Stimulated activated CD4-positive, alpha-beta T cell treated with anti-CD3 and anti-CD28 coated beads, TNF-alpha, amount 100 ng/mL, for 24 hours (primary cell): ENCODE data around the gene SGPP2.
"Not testable (repeated sequence)": the region's sequence is repeated elsewhere in the genome, so short reads cannot be mapped to it uniquely, and the experiment has no call there.

Source experiments
- DNase-seq, 3 experiments: peaks; one replicate each; pipeline ENCODE4 v3.0.0-alpha.2; 2020; ENCODE audit warnings: low read depth in 3 of 3

The SGPP2 gene

DNA sequence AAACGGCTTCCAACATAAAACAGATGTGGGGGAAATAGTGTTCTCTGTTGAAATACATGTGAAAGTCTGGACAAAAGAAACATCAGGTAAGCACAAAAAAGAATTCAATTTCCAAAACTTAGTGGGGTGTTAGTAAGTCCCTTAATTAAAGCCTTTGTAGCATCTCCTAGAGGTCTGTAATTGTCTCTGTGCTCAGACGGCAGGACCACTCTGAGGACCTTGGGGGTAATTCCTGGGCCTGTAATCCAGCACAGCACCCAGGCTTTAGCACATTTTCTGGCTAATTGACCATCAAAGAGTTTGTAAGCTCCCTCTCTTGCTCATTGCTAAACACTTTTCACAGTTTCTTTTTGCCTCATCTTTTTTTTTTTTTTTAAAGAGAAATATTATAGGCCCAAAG is 151.3 kb downstream of the SGPP2 start:
- no peak for DNase-seq

DNA sequence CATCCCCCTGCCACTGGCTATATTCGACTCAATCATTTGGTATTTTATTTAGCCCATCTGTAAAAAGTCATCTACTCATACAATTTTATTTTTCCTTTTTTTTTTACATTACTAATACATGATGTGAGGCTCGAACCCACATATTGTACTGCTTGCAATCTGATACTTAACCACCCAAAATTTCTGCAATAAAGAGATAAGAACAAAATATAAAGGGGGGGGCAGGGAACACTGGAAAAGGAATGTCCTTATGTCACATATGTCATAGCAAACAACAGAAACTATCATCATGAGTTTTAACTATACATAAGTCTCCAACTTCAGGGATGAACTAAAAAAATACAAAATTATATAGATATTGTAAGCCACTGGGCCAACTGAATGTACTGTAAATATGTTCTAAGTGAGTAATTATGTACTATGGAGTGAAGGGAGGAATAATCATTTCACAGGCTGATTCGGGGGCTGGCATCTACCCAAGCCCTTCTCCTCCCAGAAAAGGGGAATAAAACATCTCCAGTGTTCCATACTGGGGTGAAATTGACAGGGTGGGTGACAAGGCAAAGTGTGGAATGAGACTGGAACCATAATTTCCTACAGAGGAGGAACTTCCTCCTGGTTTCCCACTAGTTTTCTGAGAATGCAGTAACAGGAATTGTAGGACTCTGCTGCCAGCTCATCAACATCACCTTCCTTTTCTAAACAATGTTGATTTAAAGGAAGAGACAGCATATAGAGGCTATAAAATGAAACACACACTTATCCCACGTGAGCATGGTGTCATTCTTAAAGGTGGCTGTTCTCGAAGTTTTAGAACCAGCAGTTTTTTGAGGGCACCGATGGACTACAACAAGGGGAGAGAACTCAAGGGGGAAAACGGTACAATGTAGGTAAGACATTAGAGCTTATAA is 152.1 kb downstream of the SGPP2 start:
- no peak for DNase-seq

DNA sequence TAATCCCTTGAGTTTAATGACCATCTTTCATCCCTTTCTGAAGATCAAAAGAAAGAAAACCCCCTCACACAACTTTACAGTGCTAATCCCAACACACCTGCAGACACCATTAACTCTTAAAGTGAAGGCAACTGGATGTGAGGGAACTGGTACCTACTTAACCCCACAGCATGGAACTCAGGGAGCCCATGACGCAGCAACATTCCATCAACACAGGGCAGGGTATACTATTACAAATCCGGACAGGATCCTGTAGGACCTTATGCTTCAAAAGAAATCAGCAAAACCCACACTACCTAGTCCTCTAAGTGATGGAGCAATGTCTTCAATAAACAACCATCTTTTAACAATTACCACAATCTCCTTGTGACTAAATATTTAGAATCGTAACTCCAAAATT is 153.0 kb downstream of the SGPP2 start:
- no peak for DNase-seq

DNA sequence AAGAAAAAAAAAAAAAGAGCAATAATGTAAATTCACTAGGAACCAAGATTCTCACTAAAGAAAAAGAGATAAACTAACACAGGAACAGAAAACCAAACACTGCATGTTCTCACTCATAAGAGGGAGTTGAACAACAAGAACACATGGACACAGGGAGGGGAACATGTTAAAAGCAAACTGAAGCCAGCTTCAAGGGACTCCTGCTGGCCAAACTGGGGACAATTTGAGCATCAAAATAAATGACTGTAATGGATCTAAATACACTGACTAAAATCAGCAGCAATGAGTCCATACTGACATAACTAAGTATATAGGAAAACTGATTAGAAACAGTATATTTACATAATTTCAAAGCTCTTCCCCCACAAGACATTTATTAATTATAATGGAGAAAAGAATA is 158.6 kb downstream of the SGPP2 start:
- DNase-seq, result no peak

DNA sequence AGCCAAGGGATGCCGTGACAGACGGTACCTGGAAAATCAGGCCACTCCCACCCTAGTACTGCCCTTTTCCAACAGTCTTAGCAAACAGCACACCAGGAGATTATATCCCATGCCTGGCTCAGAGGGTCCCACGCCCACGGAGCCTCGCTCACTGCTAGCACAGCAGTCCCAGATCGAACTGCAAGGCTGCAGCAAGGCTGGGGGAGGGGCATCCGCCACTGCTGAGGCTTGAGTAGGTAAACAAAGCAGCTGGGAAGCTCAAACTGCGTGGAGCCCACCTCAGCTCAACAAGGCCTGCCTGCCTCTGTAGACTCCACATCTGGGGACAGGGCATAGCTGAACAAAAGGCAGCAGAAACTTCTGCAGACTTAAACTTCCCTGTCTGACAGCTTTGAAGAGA is 160.2 kb downstream of the SGPP2 start:
- not testable (repeated sequence) for DNase-seq

DNA sequence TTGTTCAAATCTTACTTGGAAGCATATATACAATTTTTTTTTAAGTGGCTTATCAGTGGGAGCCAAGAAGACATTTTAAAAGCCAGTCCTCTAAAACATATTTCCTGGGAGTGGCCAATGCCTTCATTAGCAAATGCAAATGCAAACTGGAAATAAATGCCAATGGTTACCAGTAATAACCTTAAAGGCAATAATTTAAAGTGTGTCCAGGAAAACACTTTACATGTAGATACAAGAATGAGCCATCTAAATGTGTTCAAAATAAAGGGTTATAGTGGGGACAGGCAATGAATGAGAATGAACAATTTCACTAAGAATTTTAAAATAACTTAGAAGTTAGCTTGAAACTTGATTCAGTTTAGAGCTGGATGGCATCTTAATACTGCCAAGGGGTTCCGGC is 167.3 kb downstream of the SGPP2 start:
- no peak for DNase-seq

DNA sequence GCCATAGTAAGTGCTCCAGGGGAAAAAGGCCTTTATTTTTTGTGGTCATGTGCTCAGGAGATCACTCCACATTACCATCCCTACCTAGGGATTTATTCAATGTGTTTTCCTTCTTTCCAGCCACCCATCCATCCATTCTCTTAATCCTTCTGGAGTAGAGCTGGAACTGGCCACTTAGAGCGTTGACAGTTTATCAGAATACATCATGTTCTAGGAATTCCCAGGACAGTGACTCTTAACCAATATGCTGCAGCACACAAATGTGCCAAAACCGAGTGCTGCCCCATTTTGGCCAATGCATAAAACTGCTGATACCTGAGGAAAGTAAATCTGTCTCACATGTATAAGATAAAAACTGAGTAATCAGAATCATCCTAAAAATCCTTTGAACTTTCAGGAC is 167.8 kb downstream of the SGPP2 start:
- DNase-seq, result no peak

DNA sequence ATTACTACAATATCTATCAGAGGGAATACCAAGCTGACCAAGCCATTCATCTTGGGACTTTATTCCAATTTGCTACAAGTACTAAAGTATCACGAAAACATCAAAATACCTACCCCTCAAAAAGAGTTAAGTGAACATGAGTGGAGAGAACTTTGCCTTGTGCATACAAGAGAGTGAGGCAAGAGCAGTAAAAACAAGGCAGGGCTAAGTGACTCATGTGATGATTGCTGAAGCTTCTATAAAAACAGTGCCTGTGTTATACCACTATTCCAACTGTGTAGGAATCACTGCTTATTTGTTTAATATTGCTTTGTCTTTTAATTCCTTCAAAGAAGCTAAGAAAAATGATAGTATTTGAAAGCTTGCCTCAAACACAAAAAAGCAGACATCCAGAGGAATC is 170.3 kb downstream of the SGPP2 start:
- DNase-seq, result no peak

DNA sequence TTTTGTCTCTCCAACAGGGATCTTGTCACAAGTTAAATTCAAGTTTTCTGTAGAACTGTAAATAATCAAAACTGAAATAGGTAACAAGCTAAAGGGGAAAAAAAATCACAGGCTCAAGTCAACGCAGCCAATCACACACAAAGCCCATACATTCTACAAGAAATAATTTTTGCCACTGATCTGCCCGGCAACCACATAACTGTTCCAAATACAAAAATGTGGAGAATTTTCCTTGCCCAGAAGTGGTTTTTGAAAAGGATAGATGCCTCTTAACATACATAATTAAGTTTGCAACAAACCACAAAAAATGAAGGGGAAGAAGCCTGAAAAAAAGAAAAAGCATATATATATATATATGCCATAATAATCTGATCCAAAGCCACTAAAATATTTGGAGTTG is 171.2 kb downstream of the SGPP2 start:
- DNase-seq, result no peak

DNA sequence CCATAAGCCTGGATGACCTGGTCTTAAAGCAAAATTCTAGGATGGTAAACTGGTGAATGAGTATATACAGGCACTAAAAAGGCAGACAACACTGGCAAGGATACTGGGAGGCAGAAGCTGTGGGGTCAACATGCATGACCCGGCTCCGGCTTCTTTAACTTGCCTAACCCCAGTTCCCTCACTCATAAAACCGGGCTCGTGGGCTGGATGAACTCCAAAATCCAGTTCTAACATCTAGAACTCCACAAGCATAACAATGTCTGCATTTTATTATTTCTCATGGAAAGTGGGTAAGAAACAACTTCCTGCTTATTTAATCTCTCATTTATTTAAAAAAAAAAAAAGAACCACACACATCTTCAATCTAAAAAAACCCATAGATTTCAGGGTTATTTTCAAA is 174.3 kb downstream of the SGPP2 start:
- no peak for DNase-seq

DNA sequence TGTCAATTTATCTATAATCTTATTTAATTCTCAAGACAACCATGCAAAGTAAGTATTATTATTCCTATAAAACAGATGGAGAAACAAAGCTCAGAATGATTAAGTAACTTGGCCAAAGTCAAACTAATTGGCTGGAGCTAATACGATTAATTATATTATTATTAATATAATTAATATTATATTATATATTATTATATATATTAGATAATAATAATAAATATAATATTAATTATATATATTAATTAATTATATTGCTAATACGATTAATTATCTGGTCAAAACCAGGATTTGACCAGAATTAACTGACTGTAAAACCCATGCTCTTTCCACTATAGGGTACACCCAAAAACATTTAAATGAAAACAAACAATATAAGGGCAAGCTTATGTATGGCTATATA is 179.2 kb downstream of the SGPP2 start:
- DNase-seq, result no peak

DNA sequence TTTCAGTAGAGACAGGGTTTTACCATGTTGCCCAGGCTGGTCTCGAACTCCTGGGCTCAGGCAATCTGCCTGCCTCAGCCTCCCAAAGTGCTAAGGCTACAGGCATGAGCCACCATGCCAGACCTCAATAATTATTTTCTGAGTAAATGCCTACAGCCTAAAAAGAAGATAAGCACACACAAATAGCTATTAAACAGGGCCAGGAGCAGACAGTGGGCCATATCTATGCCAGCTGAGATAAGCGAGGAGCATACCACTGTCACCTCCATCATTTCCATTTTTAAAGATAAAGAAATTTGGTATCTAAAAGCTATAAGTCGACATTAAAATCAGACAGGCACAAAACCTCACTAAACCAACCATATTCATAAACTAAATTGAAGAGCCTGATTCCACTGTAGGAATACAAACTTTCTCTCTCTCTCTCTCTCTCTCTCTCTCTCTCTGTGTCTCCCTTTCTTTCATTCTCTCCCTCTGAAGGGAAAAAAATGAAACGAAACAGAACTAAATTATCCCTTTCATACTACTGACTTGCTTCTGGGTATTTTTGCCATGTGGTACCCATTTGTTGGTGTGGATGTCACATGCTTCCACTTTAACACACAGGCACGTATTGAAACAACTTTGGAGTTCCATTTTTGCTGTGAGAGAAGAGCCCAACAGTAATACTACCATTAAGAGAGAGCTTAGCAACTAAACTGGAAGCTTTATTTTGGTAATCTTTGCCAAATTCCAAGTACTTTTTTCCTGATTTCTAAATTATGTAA is 180.6 kb downstream of the SGPP2 start:
- DNase-seq, result no peak

DNA sequence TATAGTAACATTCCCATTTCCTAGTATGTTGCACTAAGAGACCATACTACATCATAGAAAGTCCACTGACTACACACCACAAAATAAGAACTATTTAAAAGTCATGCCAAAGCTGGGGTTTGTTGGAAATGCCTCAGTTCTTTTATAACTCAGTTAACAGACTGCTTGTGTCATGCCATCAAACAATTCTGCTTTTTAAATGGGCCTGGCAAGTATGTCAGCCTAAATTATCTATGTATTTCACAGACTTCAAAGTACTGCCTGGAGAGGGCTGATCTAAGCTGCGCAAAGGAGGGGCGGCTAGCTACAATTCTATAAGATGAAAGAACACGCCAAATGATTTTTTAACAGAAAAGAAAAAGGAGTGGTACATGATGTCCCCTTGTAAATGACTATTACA is 182.0 kb downstream of the SGPP2 start:
- no peak for DNase-seq

DNA sequence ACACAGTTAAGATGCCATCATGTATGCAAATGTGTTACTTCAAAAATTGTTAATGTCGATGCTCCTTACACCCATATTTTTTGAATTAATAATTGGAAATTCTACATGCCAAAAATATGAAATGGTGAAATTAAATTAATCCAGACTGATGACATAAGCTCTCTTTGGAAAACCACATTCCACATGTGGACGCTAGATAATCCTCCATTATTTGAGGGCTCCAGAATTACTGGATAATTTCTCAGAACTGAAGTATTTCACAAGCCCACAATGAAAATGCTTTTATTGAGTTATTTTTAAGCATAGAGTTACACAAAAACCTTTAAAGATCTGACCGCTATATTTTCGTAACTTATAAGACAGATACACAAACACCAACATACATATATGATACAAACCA is 183.7 kb downstream of the SGPP2 start:
- DNase-seq, result no peak

DNA sequence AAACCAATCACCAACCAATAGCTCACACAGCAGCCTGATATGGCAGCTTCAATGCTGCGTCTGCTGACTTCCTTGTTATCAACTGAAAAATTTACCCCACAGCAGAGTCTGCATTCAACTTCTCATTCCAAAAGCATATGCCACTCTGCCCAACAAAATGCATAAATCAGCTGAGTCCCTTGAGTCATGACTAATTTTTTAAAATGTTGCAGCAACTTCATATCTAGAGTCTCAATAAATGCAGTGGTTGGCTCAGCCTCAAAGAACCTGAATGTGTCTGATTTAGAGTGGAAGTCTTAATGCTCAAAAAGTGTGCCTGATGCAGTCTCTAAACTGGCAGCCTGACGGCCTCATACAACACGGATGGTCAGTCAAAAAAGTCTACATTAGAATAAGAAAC is 185.0 kb downstream of the SGPP2 start:
- DNase-seq, result no peak
